Neutrophil (primary cell): Measurements from ENCODE around the gene CDK7.
"Not testable (repeated sequence)": the region's sequence is repeated elsewhere in the genome, so short reads cannot be mapped to it uniquely, and the experiment has no call there.

ENCODE experiments used
- H3K27ac ChIP-seq: fragments of 200-600 bp; sonication (generic); 2 replicates; pipeline ENCODE4 v1.5.1; 2016; ENCODE audit warnings: mild to moderate bottlenecking, moderate library complexity
- H3K27me3 ChIP-seq: fragments of 200-600 bp; sonication (generic); 2 replicates; pipeline ENCODE4 v1.6.0; 2016; ENCODE audit warnings: mild to moderate bottlenecking
- H3K36me3 ChIP-seq: fragments of 200-600 bp; sonication (generic); 2 replicates; pipeline ENCODE4 v1.5.1; 2017
- H3K4me1 ChIP-seq, 2 experiments: fragments of 200-600 bp in 1 of 2; sonication (generic) in 1 of 2; 1 replicate in 1 of 2; 2 replicates in 1 of 2; pipeline versions ENCODE4 v1.5.1 to v1.6.1; 2013 to 2016; ENCODE audit warnings: low read depth in 1 of 2, low read length in 1 of 2, mild to moderate bottlenecking in 1 of 2, moderate library complexity in 1 of 2; ENCODE audit not compliant: control insufficient read depth in 1 of 2, insufficient read depth in 1 of 2
- H3K4me3 ChIP-seq, 2 experiments: fragments of 200-600 bp in 1 of 2; sonication (generic) in 1 of 2; 1 replicate in 1 of 2; 2 replicates in 1 of 2; pipeline ENCODE4 v1.5.1; 2013 to 2016; ENCODE audit warnings: low read depth in 1 of 2, low read length in 1 of 2, mild to moderate bottlenecking in 1 of 2, moderate library complexity in 1 of 2
- H3K9me3 ChIP-seq: fragments of 200-600 bp; sonication (generic); 2 replicates; pipeline ENCODE4 v1.5.1; 2016
- CTCF ChIP-seq: fragments of 200-600 bp; sonication (generic); IDR thresholded peaks from 2 replicates; pipeline ENCODE4 v1.5.1; 2016; ENCODE audit warnings: antibody characterized with exemption

Gene CDK7

GRCh38 chr5:69252437-69252836, 17.8 kb downstream of the CDK7 start:
- Histone ChIP-seq H3K27me3 (no peaks in the 10 kb centered on the region), H3K27ac (no peak overlapping the region), H3K4me3 (no peak overlapping the region), H3K4me1 (no peaks in the 10 kb centered on the region), H3K9me3 (no peaks in the 10 kb centered on the region), H3K36me3 (peaks cover 25% of the 10 kb centered on the region)
- TF ChIP-seq CTCF: no peak

- not testable (repeated sequence) for H3K4me1 ChIP-seq, H3K27ac ChIP-seq, H3K27me3 ChIP-seq, H3K9me3 ChIP-seq, H3K4me3 ChIP-seq
- peaks cover 58% of the 10 kb centered on the region for H3K36me3 ChIP-seq
Measured at GRCh38 chr5:69255940-69256339, 21.3 kb downstream of the CDK7 start.

- peaks cover 73% of the 10 kb centered on the region for H3K36me3 ChIP-seq
- no peaks in the 10 kb centered on the region for H3K27me3 ChIP-seq
- no peak overlapping the region for H3K27ac ChIP-seq
- H3K4me1 ChIP-seq: no peaks in the 10 kb centered on the region
- no peaks in the 10 kb centered on the region for H3K9me3 ChIP-seq
- no peak for TF ChIP-seq CTCF
- H3K4me3 ChIP-seq: no peak overlapping the region
Measured at GRCh38 chr5:69257577-69257976, 22.9 kb downstream of the CDK7 start.

- Histone ChIP-seq H3K27me3 (no peaks in the 10 kb centered on the region), H3K4me3 (no peak overlapping the region), H3K36me3 (peaks cover 89% of the 10 kb centered on the region), H3K4me1 (no peaks in the 10 kb centered on the region), H3K9me3 (no peaks in the 10 kb centered on the region), H3K27ac (no peak overlapping the region)
- TF ChIP-seq CTCF: no peak
Measured at GRCh38 chr5:69261034-69261433, 26.3 kb downstream of the CDK7 start.

- Histone ChIP-seq H3K4me1 (peaks cover 6 to 7% of the 10 kb centered on the region in 2 experiments), H3K9me3 (no peaks in the 10 kb centered on the region), H3K27me3 (no peaks in the 10 kb centered on the region), H3K4me3 (no peak overlapping the region), H3K36me3 (peaks cover 64% of the 10 kb centered on the region), H3K27ac (no peak overlapping the region)
- TF ChIP-seq CTCF: peak; percentile 12
Measured at GRCh38 chr5:69265931-69266330, 31.2 kb downstream of the CDK7 start.

- no peaks in the 10 kb centered on the region for H3K27me3 ChIP-seq
- peaks cover 6 to 7% of the 10 kb centered on the region in 2 experiments for H3K4me1 ChIP-seq
- H3K4me3 ChIP-seq: no peak overlapping the region
- no peak for TF ChIP-seq CTCF
- H3K27ac ChIP-seq: peak overlapping the region; percentile 46
- peaks cover 55% of the 10 kb centered on the region for H3K36me3 ChIP-seq
- H3K9me3 ChIP-seq: no peaks in the 10 kb centered on the region
Measured at GRCh38 chr5:69268899-69269298, 34.2 kb downstream of the CDK7 start.
